GM10266 (cell line): ENCODE results near the gene GPR39.

Experiments
- DNase-seq: peaks from one replicate; pipeline ENCODE4 v3.0.0; 2012; ENCODE audit errors: extremely low spot score
- TF ChIP-seq, protein P1 (sequence below): IDR thresholded peaks from 2 replicates; pipeline ENCODE4 v1.5.1; 2012; ENCODE audit warnings: mild to moderate bottlenecking, low read depth; ENCODE audit not compliant: control insufficient read depth, insufficient read depth; ENCODE audit errors: missing control alignments

GPR39 gene

DNA sequence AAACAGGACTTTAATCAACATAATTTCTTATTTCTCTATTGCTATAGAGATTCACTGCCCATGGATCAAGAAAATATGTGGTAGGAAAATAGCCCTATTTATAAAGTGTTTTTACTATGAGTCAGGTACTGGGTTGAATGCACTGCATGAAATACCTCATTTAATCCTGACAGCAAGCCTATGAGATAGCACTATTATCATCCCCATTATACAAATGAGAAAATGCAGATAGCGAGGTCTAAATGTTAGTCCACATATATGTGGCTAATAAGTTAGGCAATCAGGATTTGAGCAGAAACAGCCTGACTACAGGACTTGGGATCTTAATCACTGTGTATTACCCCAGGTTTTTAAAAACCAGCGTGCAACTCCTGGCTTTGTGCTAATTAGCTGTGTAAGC is 261.9 kb downstream of the GPR39 start:
- TF ChIP-seq, protein P1, sequence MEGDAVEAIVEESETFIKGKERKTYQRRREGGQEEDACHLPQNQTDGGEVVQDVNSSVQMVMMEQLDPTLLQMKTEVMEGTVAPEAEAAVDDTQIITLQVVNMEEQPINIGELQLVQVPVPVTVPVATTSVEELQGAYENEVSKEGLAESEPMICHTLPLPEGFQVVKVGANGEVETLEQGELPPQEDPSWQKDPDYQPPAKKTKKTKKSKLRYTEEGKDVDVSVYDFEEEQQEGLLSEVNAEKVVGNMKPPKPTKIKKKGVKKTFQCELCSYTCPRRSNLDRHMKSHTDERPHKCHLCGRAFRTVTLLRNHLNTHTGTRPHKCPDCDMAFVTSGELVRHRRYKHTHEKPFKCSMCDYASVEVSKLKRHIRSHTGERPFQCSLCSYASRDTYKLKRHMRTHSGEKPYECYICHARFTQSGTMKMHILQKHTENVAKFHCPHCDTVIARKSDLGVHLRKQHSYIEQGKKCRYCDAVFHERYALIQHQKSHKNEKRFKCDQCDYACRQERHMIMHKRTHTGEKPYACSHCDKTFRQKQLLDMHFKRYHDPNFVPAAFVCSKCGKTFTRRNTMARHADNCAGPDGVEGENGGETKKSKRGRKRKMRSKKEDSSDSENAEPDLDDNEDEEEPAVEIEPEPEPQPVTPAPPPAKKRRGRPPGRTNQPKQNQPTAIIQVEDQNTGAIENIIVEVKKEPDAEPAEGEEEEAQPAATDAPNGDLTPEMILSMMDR: no peak
- no peak for DNase-seq

DNA sequence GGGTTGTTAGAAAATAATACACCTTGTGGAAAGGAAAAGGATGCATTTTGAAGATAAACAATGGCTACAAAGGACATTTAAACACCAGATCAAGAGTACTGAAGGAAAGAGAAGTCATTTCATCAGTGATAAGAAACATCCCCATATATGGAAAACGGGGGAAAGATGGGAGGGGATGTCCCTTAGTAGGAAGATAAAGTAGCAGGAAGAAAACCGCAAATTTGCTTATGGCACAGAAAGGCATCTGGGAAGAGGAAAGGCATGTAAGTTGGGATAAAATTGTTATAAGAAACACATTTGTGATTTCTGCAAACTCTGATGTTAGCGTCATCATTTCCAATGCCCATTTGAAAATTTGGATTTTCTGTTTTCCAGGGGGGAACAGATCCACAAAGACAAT is 263.9 kb downstream of the GPR39 start:
- no peak for DNase-seq
- TF ChIP-seq, protein P1: no peak

DNA sequence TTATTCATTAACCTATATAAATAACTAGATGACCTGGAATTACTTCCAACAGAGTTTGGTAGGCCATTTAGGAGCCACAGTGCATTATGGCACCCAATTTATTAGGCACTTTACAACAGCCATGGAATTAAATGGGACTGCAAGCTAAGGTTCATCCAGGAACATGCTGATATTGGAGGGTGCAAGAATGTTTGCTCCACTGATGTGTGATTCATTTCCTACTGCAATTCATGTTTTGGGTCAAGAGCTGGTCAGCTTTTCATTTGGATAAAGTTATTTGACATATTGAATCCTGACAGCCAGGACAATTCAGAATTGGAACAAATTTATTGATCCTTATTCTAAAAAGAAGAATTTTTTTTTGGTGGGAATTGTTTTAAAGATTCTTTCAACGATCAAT is 265.2 kb downstream of the GPR39 start:
- TF ChIP-seq, protein P1: no peak
- DNase-seq: no peak

DNA sequence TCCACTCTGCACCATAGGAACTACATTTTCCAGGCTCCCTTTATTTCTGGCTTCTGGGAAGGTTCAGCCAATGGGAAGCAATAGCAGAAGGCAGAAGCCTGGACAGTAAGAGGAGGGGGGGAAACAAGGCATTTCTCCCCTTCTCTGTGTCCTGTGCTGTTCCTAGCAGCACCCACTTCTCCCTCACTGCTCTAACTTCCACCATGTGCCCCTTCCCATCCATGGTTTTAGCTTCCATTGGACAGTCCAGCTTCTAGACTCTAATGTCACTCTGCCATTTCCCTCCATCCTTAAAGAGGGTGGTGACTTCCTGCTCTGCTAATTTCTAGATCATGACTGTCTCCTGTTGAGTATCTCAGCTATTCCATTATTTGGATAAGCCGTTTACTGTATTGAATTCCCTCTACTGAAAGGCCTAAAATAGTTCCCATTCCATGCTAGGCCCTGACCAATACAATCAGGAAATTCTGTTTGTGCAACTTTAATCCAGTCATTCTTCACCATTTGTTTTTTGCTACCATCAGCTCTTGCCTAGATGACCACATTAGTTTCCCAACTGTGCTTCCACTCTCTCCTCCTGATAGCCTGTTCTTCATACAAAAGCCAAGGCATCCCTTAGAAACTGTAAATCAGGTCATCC is 274.2 kb downstream of the GPR39 start:
- TF ChIP-seq, protein P1: no peak
- no peak for DNase-seq

DNA sequence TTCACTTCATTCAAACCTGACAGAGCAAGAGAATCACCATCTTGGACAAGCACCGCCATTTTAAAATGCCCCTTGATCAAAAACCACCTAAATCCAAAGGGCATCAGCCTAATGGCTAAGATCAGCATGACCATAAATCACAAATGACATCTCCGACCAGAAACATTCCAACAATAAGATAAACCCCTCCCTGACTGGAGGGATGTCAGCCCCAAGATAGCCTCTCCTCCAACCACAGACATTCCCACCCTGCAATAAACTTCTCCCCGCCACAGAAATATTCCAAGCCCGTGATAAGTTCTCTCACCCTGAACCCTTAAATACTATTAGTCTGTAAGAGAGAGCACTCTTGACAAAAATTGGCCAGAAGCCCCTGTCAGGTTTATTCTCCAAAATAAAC is 275.0 kb downstream of the GPR39 start:
- no peak for DNase-seq
- TF ChIP-seq, protein P1: no peak

DNA sequence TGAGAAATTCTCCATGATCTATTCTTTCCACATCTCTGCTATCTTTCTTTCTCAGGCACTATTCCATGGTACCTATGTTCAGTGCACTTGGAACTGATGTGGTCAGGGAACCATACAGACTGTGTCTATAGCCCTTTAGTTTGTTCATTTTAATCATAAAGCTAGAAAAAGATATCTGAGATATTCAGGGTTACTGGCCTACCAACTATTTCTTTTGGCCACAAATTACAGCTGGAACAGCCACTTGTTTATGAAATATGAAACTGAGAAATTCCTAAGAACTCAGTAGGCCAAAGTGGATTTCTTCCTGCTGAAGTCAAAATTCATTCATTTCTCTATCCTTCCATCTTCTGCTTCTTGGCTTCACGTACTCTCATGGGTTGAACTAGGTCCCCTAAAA is 276.2 kb downstream of the GPR39 start:
- no peak for DNase-seq
- TF ChIP-seq, protein P1: no peak
